Keratinocyte (primary cell): ENCODE data around the gene PLXDC2. TPM values are rescaled to one million over a fixed set of nuclear protein-coding genes. Genes with fewer than 3 reads are reported as not detected.
A peak's percentile ranks its signal among the peaks of the same experiment; 100 is the strongest.

Experiments used
- DNase-seq: peaks from one replicate; pipeline ENCODE4 v3.0.0-alpha.2; 2011; ENCODE audit warnings: low read depth, missing footprints, low spot score
- FAIRE-seq: peaks from 2 replicates; lab custom pipeline; 2011; peaks lifted over from hg19 to GRCh38; lab: Jason Lieb, UNC
- H2AFZ ChIP-seq: 2 replicates; pipeline ENCODE4 v1.6.0; 2012; ENCODE audit warnings: low read length, control low read depth, inconsistent platforms; ENCODE audit not compliant: control insufficient read depth
- H3K27ac ChIP-seq: 2 replicates; pipeline ENCODE4 v1.5.1; 2011; ENCODE audit warnings: low read length; ENCODE audit not compliant: control insufficient read depth, insufficient read depth
- H3K27me3 ChIP-seq: 3 replicates; pipeline ENCODE4 v1.6.0; 2011; ENCODE audit warnings: low read length; ENCODE audit not compliant: control insufficient read depth, insufficient read depth; ENCODE audit errors: extremely low read depth
- H3K36me3 ChIP-seq, 2 experiments: 2 replicates in 1 of 2; 3 replicates in 1 of 2; pipeline ENCODE4 v1.5.1; 2011; ENCODE audit warnings: low read length in 2 of 2, mild to moderate bottlenecking in 1 of 2; ENCODE audit not compliant: control insufficient read depth in 2 of 2, insufficient read depth in 2 of 2; ENCODE audit errors: extremely low read depth in 1 of 2
- H3K4me1 ChIP-seq: 3 replicates; pipeline ENCODE4 v1.5.1; 2011; ENCODE audit warnings: low read length; ENCODE audit not compliant: control insufficient read depth, insufficient read depth; ENCODE audit errors: extremely low read depth
- H3K4me2 ChIP-seq: 3 replicates; pipeline ENCODE4 v1.6.0; 2011; ENCODE audit warnings: low read depth, low read length; ENCODE audit not compliant: control insufficient read depth, insufficient read depth; ENCODE audit errors: extremely low read depth
- H3K4me3 ChIP-seq, 3 experiments: fragments of 200-600 bp in 1 of 3; sonication (generic) in 1 of 3; 2 replicates in 2 of 3; 3 replicates in 1 of 3; pipeline ENCODE4 v1.5.1; 2011 to 2016; ENCODE audit warnings: low read length in 3 of 3, mild to moderate bottlenecking in 3 of 3, control low read depth in 2 of 3, inconsistent platforms in 1 of 3, low read depth in 1 of 3, mixed read lengths in 1 of 3, mixed run types in 1 of 3, moderate library complexity in 1 of 3; ENCODE audit not compliant: control insufficient read depth in 2 of 3, insufficient read depth in 2 of 3; ENCODE audit errors: extremely low read depth in 1 of 3
- H3K79me2 ChIP-seq: 2 replicates; pipeline ENCODE4 v1.6.0; 2012; ENCODE audit warnings: low read length; ENCODE audit not compliant: control insufficient read depth, insufficient read depth
- H3K9ac ChIP-seq: 3 replicates; pipeline ENCODE4 v1.6.0; 2011; ENCODE audit warnings: low read length; ENCODE audit not compliant: control insufficient read depth, insufficient read depth; ENCODE audit errors: extremely low read depth
- H3K9me1 ChIP-seq: 3 replicates; pipeline ENCODE4 v1.6.0; 2011; ENCODE audit warnings: low read length; ENCODE audit not compliant: control insufficient read depth, insufficient read depth; ENCODE audit errors: extremely low read depth
- H3K9me3 ChIP-seq: 2 replicates; pipeline ENCODE4 v1.5.1; 2012; ENCODE audit warnings: low read depth, low read length; ENCODE audit not compliant: control insufficient read depth
- H4K20me1 ChIP-seq: 3 replicates; pipeline ENCODE4 v1.6.0; 2011; ENCODE audit warnings: low read length; ENCODE audit not compliant: control insufficient read depth, insufficient read depth; ENCODE audit errors: extremely low read depth
- EZH2 ChIP-seq: IDR thresholded peaks from one replicate; pipeline ENCODE4 v1.6.1; 2012; ENCODE audit warnings: inconsistent platforms, mild to moderate bottlenecking, low read length, moderate library complexity
- dilution Hi-C: fragments of 300-500 bp; cut with MboI; formaldehyde crosslinking; loops from one replicate; pipeline ENCODE4 v1.7.0; 2020; ENCODE audit warnings: low sequenced_read_pairs; ENCODE audit not compliant: extremely low pct_ligation_motif_present
- polyA plus RNA-seq, 5 experiments: library from polyadenylated mRNA; depleted of rRNA in 3 of 5; stranded (reverse) in 3 of 5; stranded (forward) in 1 of 5; unstranded in 1 of 5; fragments of >200 nt; gene quantifications; 1 replicate in 1 of 5; 2 replicates in 3 of 5; 3 replicates in 1 of 5; pipeline versions ENCODE4 v1.2.1 to v1.2.3, GENCODE V29; 2011 to 2012; ENCODE audit warnings: missing spikeins in 2 of 5, low read depth in 1 of 5, low replicate concordance in 1 of 5
- TF ChIP-seq, protein P1 (sequence below), 3 experiments: IDR thresholded peaks in 1 of 3; conservative IDR thresholded peaks in 1 of 3; optimal IDR thresholded peaks in 1 of 3; 2 replicates in 2 of 3; 3 replicates in 1 of 3; pipeline versions ENCODE3 to v1.5.1; 2011; ENCODE audit warnings: low read length in 3 of 3, mild to moderate bottlenecking in 3 of 3, moderate library complexity in 2 of 3, control low read depth in 1 of 3, inconsistent platforms in 1 of 3; ENCODE audit not compliant: insufficient read depth in 2 of 3; ENCODE audit errors: extremely low read depth in 1 of 3

PLXDC2 gene
- polyA plus RNA-seq, 1 donor (not counting 4 experiments of a cell fraction or from before 2014, with no cell fraction given) = 12.9 TPM

DNA sequence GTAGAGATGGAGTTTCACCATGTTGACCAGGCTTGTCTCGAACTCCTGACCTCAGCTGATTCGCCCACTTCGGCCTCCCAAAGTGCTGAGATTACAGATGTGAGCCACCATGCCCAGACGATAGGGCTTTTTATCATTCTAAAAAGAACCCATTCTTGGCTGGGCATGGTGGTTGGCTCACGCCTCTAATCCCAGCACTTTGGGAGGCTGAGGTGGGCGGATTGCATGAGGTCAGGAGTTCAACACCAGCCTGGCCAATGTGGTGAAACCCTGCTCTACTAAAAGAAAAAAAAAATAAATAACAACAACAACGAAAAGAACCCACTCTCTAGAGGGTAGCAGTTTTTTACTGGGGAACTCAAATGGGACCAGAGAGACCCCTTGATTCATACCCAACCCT lies 112.7 kb downstream of the PLXDC2 start:
- dilution Hi-C loops = no loop called here
- Histone ChIP-seq H2AFZ (peak overlapping the region; percentile 61), H3K4me3 (no peak overlapping the region), H3K4me2 (peak overlapping the region; percentile 24), H3K79me2 (no peaks in the 10 kb centered on the region), H3K9ac (peak overlapping the region; percentile 44), H3K9me3 (no peaks in the 10 kb centered on the region), H3K9me1 (no peaks in the 10 kb centered on the region), H4K20me1 (no peaks in the 10 kb centered on the region), H3K4me1 (peaks cover 32% of the 10 kb centered on the region), H3K27me3 (no peaks in the 10 kb centered on the region), H3K27ac (peak overlapping the region; percentile 68), H3K36me3 (no peaks in the 10 kb centered on the region)
- FAIRE-seq (no peak), DNase-seq (no peak)
- TF ChIP-seq EZH2 = no peak
- TF ChIP-seq, protein P1, sequence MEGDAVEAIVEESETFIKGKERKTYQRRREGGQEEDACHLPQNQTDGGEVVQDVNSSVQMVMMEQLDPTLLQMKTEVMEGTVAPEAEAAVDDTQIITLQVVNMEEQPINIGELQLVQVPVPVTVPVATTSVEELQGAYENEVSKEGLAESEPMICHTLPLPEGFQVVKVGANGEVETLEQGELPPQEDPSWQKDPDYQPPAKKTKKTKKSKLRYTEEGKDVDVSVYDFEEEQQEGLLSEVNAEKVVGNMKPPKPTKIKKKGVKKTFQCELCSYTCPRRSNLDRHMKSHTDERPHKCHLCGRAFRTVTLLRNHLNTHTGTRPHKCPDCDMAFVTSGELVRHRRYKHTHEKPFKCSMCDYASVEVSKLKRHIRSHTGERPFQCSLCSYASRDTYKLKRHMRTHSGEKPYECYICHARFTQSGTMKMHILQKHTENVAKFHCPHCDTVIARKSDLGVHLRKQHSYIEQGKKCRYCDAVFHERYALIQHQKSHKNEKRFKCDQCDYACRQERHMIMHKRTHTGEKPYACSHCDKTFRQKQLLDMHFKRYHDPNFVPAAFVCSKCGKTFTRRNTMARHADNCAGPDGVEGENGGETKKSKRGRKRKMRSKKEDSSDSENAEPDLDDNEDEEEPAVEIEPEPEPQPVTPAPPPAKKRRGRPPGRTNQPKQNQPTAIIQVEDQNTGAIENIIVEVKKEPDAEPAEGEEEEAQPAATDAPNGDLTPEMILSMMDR (optimal IDR thresholded peaks at IDR 0.05 in 1 of 3, IDR thresholded peaks at IDR 0.05 in 1 of 3, conservative IDR thresholded peaks at IDR 0.05 in 1 of 3; ENCODE audit: extremely low read depth in 1 of 3, insufficient read depth in 2 of 3, low read length in 3 of 3) = no peak

DNA sequence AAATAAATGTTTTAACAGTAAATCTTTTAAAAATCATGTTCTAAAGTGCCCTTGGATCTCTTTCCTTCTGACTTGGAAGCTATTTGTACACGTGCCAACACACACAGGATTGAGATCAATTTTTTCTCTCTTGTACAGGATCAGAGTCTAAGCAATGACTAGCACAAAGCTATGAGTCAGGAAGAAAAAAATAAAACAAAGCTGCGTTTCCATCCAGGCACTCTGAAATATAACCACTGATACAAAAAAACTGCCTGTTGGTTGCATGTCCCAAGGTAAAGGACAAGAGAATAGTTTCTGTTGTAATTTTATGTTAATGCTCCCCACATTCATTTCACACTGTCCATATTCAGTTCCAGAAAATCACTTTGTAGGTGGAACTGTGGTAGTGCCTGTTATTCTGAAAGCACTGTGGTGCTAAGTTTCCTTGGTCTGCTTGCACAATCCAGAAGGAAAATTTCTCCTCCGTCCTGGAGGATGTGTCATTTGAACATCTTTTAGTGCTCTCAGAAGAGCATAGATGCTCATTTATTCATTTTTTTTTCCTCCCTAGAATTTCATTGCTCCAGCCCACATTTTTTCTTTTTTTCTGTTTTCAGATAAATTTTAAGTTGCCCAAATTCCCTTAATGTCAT lies 113.4 kb downstream of the PLXDC2 start:
- Histone ChIP-seq H3K9me3 (no peaks in the 10 kb centered on the region), H3K36me3 (no peaks in the 10 kb centered on the region), H3K27me3 (no peaks in the 10 kb centered on the region), H3K79me2 (no peaks in the 10 kb centered on the region), H4K20me1 (no peaks in the 10 kb centered on the region), H3K4me1 (peaks cover 32% of the 10 kb centered on the region), H3K9ac (peak overlapping the region; percentile 44), H3K4me3 (no peak overlapping the region), H3K9me1 (no peaks in the 10 kb centered on the region), H3K27ac (peak overlapping the region; percentile 68), H3K4me2 (peak overlapping the region; percentile 24), H2AFZ (peak overlapping the region; percentile 61)
- TF ChIP-seq EZH2 = no peak
- TF ChIP-seq, protein P1 (optimal IDR thresholded peaks at IDR 0.05 in 1 of 3, IDR thresholded peaks at IDR 0.05 in 1 of 3, conservative IDR thresholded peaks at IDR 0.05 in 1 of 3; ENCODE audit: extremely low read depth in 1 of 3, insufficient read depth in 2 of 3, low read length in 3 of 3) = no peak
- DNase-seq (no peak), FAIRE-seq (peak; percentile 59)
- dilution Hi-C loops = no loop called here
